Ascending aorta (tissue), 2 donors: ENCODE results near the gene SLC16A12. TPM values are rescaled to one million over a fixed set of nuclear protein-coding genes. Genes with fewer than 3 reads are reported as not detected.

ENCODE experiments used
- DNase-seq, 2 donors: peaks; one replicate each; pipeline ENCODE4 v3.0.0-alpha.2; 2019; ENCODE audit warnings: low spot score in 2 of 2
- H3K27ac ChIP-seq, 2 donors: fragments of 200-600 bp; sonication (generic); one replicate each; pipeline ENCODE4 v1.5.1; 2016 to 2017; ENCODE audit warnings: mild to moderate bottlenecking in 1 of 2
- H3K27me3 ChIP-seq: fragments of 200-600 bp; sonication (generic); one replicate; pipeline ENCODE4 v1.5.1; 2017
- H3K36me3 ChIP-seq, 2 donors: fragments of 200-600 bp; sonication (generic); one replicate each; pipeline ENCODE4 v1.5.1; 2016
- H3K4me1 ChIP-seq, 2 donors: fragments of 200-600 bp; sonication (generic); one replicate each; pipeline ENCODE4 v1.5.1; 2016 to 2017; ENCODE audit warnings: mild to moderate bottlenecking in 1 of 2
- H3K4me3 ChIP-seq, 2 donors: fragments of 200-600 bp; sonication (generic); one replicate each; pipeline ENCODE4 v1.5.1; 2016 to 2017; ENCODE audit warnings: mild to moderate bottlenecking in 1 of 2
- H3K9me3 ChIP-seq, 2 donors: fragments of 200-600 bp; sonication (generic); one replicate each; pipeline ENCODE4 v1.5.1; 2016
- CTCF ChIP-seq, 3 experiments: fragments of 200-600 bp in 2 of 3; fragments of 450-650 bp in 1 of 3; sonication (generic) in 2 of 3; IDR thresholded peaks; one replicate each; pipeline ENCODE4 v1.5.1; 2016 to 2019; ENCODE audit warnings: antibody characterized with exemption in 3 of 3, mild to moderate bottlenecking in 1 of 3, moderate library complexity in 1 of 3
- intact Hi-C: fragments of 100-400 bp; cut with DNase I; formaldehyde crosslinking; loops from one replicate; pipeline ENCODE4 v1.15.1; 2023
- total RNA-seq: library from RNA; depleted of rRNA; stranded (reverse); fragments of >200 nt; gene quantifications from one replicate; pipeline ENCODE4 v1.1.0, GENCODE V29; 2016

SLC16A12 gene
- total RNA-seq, 1 donor from 2014 or later = not detected

- peaks cover 0 to 25% of the 10 kb centered on the region in 2 donors for H3K4me1 ChIP-seq
- H3K36me3 ChIP-seq = no peaks in the 10 kb centered on the region
- H3K4me3 ChIP-seq = no peak overlapping the region
- H3K9me3 ChIP-seq = no peaks in the 10 kb centered on the region
- H3K27ac ChIP-seq = peak overlapping the region in 1 of 2 donors; percentile 55
- no peak for DNase-seq
- intact Hi-C loops = no loop called here
- H3K27me3 ChIP-seq = no peaks in the 10 kb centered on the region
- TF ChIP-seq CTCF (IDR thresholded peaks at IDR 0.05) = no peak
Measured at GRCh38 chr10:89518876-89519842, 16.2 kb downstream of the SLC16A12 start.

- intact Hi-C loops = no loop called here
- Histone ChIP-seq H3K4me3 (no peak overlapping the region), H3K27me3 (no peaks in the 10 kb centered on the region), H3K4me1 (peaks cover 0 to 25% of the 10 kb centered on the region in 2 donors), H3K36me3 (no peaks in the 10 kb centered on the region), H3K27ac (peak overlapping the region; percentile 55 to 62), H3K9me3 (no peaks in the 10 kb centered on the region)
- TF ChIP-seq CTCF (IDR thresholded peaks at IDR 0.05) = no peak
- peak in 1 of 2 donors; percentile 69 for DNase-seq
Measured at GRCh38 chr10:89518108-89518507, 17.3 kb downstream of the SLC16A12 start.

GRCh38 chr10:89516149-89516832 is 19.1 kb downstream of the SLC16A12 start:
- peak in 1 of 2 donors; percentile 82 for DNase-seq
- H3K27ac ChIP-seq = peak overlapping the region; percentile 55 to 67
- intact Hi-C loops = no loop called here
- H3K4me3 ChIP-seq = peak overlapping the region in 1 of 2 donors; percentile 47
- no peaks in the 10 kb centered on the region for H3K36me3 ChIP-seq
- TF ChIP-seq CTCF (IDR thresholded peaks at IDR 0.05) = no peak
- H3K4me1 ChIP-seq = peaks cover 0 to 25% of the 10 kb centered on the region in 2 donors
- no peaks in the 10 kb centered on the region for H3K9me3 ChIP-seq
- H3K27me3 ChIP-seq = no peaks in the 10 kb centered on the region

- Histone ChIP-seq H3K4me1 (peaks cover 0 to 25% of the 10 kb centered on the region in 2 donors), H3K9me3 (no peaks in the 10 kb centered on the region), H3K27ac (peak overlapping the region; percentile 56 to 67), H3K27me3 (no peaks in the 10 kb centered on the region), H3K36me3 (no peaks in the 10 kb centered on the region), H3K4me3 (peak overlapping the region in 1 of 2 donors; percentile 47)
- TF ChIP-seq CTCF (IDR thresholded peaks at IDR 0.05) = no peak
- DNase-seq = peak in 1 of 2 donors; percentile 81
- intact Hi-C loops = loop anchor here (2.0 kb wide), 1 partner anchor 32 kb away; no protein-coding TSS in a partner anchor
Measured at GRCh38 chr10:89515031-89515841, 20.2 kb downstream of the SLC16A12 start.

- TF ChIP-seq CTCF (IDR thresholded peaks at IDR 0.05) = no peak
- H3K36me3 ChIP-seq = no peaks in the 10 kb centered on the region
- no peak overlapping the region for H3K27ac ChIP-seq
- no peaks in the 10 kb centered on the region for H3K9me3 ChIP-seq
- H3K27me3 ChIP-seq = no peaks in the 10 kb centered on the region
- no peak for DNase-seq
- H3K4me3 ChIP-seq = no peak overlapping the region
- H3K4me1 ChIP-seq = peaks cover 0 to 19% of the 10 kb centered on the region in 2 donors
- intact Hi-C loops = no loop called here
Measured at GRCh38 chr10:89513206-89513605, 22.2 kb downstream of the SLC16A12 start.
